ENCODE results near the gene LKAAEAR1.
"Not testable (repeated sequence)": the region's sequence is repeated elsewhere in the genome, so short reads cannot be mapped to it uniquely, and the experiment has no call there.

The LKAAEAR1 gene

GRCh38 chr20:64096535-64096934 is 12.3 kb upstream of the LKAAEAR1 start:
- DNase-seq: no peak

- DNase-seq: no peak
Measured at GRCh38 chr20:64095927-64096326, 11.7 kb upstream of the LKAAEAR1 start.

- no peak for DNase-seq
Measured at GRCh38 chr20:64095455-64095854, 11.3 kb upstream of the LKAAEAR1 start.

GRCh38 chr20:64093013-64093503 is 8.9 kb upstream of the LKAAEAR1 start:
- no peak for DNase-seq

DNA sequence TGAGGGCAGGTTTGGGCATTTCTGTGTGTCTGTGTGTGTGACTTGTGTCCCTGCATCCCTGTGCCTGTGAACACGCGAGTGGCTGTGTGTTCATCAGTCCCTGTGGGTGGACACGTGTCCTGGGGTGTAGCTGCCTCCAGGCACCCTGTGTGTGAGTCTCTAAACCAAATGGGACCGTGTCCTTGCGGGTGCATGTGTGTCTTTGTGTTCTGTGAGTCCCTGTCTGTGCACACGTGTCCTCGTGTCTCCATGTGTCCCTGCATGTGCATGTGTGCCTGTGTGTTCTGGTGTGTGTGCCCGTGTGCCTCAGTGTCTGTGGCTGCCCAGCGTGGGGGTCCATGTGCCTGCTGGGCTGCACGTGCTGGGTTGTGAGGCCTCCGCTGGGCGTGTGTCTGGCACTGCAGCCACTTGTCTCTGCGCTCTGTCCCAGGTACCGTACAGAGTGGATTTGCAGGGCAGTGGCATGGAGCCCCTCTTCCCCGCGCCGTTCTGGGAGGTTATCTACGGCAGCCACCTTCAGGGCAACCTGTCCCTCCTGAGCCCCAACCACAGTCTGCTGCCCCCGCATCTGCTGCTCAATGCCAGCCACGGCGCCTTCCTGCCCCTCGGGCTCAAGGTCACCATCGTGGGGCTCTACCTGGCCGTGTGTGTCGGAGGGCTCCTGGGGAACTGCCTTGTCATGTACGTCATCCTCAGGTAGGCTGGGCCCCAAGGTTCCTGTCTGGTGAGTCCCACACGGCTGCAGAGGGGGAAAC is 8.2 kb upstream of the LKAAEAR1 start:
- DNase-seq: no peak

- no peak for DNase-seq
Measured at GRCh38 chr20:64091770-64092169, 7.6 kb upstream of the LKAAEAR1 start.

- no peak for DNase-seq
Measured at GRCh38 chr20:64091340-64091739, 7.1 kb upstream of the LKAAEAR1 start.

GRCh38 chr20:64090165-64090564 is 6.0 kb upstream of the LKAAEAR1 start:
- no peak for DNase-seq

- not testable (repeated sequence) for DNase-seq
Measured at GRCh38 chr20:64088586-64088985, 4.4 kb upstream of the LKAAEAR1 start.

GRCh38 chr20:64087226-64087825 is 3.1 kb upstream of the LKAAEAR1 start:
- DNase-seq: not testable (repeated sequence)

- DNase-seq: no peak
Measured at GRCh38 chr20:64086801-64087200, 2.6 kb upstream of the LKAAEAR1 start.

- no peak for DNase-seq
Measured at GRCh38 chr20:64084685-64085152, 521 bp upstream of the LKAAEAR1 start.

GRCh38 chr20:64083378-64083803 is 807 bp downstream of the LKAAEAR1 start:
- no peak for DNase-seq

- no peak for DNase-seq
Measured at GRCh38 chr20:64082820-64083377, 1.3 kb downstream of the LKAAEAR1 start.

DNA sequence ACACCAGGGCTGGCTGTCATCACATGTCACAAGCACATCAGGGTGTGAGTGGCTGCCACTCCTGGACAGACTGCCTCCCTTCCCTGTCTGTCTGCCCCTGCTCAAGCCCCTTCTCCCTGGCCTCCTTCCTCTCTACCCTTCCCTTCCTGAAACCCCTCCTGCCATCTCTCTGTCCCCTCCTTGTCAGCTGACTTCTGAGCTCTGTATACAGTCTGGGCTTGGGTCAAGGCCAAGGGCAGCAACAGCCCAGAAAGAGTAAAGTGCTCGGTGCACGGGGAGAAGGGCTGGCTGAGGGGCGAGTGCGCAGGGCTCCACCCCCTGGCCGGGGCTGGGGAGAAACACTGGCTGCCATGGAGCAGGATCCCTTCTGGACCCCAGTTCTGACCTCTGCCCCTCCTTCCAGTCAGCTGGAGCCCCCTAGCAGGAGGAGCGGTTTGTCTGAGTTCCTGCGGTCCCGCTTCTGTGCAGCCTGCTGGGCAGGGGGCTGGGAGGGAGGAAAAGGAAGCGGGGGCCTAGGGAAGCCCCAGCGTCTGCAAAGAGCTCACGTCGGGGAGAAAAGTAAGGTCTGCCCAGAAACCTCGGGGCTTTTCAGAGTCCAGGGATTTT is 2.0 kb downstream of the LKAAEAR1 start:
- DNase-seq: no peak

DNA sequence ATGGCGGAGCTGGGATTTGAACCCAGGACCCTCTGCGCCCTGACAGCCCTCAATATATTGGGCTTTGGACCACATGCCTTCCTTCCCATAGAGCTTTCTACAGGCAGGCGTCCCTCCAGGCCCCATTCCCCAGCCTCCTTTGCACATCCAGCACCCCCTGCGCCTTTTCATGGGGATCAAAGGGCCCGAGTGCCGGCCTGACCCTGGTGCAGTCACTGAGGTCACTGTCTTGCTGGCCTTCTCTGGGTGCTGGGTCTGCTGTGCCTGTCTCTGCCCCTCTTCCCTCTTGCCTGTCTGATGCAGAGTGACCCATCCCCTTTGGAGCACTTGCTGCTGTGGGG is 2.6 kb downstream of the LKAAEAR1 start:
- DNase-seq: no peak

DNA sequence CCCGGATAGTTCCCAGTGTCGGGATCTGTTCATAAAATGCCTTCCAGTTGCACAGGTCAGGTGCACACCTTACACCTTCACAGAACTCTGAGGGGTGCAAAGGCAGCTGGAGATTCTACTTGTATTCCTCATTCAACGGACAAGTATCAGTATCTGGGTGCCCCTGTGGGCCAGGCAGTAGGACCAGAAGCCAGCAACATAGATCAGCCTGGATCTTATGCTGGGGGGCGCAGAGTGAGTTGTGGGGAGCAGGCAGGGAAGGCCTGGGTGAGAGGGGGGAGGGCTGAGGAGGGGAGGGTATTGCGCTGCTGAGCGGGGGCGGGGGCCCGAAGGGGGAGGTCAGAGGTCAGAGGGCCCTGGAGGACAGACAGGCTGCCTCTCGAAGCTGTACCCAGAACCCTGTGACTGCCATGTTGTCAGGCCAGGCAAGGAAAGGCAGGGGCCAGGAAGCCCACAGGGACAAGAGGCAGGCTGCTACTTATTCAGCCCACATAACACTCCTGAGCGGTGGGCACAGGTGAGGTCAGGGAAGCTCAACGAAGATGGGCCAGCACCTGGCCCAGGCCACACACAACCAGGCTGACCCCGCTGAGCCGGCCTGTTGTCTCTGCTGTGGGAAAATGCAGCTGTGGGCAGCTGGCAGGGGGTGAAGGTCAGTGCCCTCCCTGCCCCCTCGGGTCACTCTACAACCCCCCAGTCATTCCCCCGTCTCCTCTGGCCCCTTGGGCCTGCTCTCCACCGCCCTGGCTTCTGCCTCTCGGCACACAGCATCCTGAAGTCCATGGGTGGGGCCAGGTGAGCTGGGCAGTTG is 3.2 kb downstream of the LKAAEAR1 start:
- DNase-seq: no peak

GRCh38 chr20:64080013-64080812 is 4.0 kb downstream of the LKAAEAR1 start, which contains the start of gene OPRL1:
TSS of gene OPRL1 (plus strand) at chr20:64080082. CDS start at chr20:64092721, 12,639 bp downstream.
- DNase-seq: no peak

GRCh38 chr20:64079273-64080012 is 4.8 kb downstream of the LKAAEAR1 start, which contains the start of gene RGS19:
TSS of gene RGS19 (minus strand) at chr20:64079518. CDS start at chr20:64076886, 2,632 bp downstream.
- no peak for DNase-seq

DNA sequence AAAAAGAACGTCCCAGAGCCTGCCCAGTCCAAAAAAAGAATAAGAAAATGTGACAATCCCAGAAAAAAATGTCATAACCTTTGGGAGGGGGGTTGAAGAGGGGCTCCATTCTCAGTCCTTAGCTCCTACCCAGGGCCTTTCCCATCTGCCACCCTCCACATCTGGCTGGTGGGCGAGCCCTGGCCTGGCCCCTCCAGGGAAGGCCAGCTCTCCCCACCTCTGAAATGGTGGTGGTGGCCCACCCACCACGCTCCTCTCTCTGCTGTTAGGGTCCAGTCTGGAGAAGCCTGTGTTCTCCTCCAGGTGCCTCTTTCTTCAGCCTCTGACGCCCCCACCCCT is 5.3 kb downstream of the LKAAEAR1 start:
- no peak for DNase-seq
